Measurements from ENCODE around the gene GGT6.

The GGT6 gene

DNA sequence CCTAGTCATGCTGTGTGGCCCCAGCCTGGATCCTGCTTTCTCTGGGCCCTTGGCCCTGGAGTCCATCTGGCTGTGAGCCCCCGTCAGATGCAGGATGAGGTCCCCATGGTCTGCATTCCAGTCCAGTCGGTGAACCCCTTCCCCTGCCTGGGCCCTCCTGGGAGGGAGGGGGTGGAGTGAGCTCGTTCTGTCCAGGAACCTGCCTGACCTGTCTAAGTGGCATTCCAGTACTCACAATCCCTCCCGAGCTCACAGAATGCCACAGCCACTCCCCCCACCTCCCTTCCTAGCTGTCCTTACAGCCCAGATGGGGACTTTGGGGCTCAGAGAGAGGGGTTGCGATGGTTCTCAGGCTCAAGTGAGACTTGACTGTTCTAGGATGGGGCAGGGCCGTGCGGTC lies 46.2 kb downstream of the GGT6 start:
- Mint-ChIP-seq H3K27ac (ENCODE audit: low read depth) (no peak overlapping the region), H3K4me3 (no peak overlapping the region), H3K27me3 (no peaks in the 10 kb centered on the region), H3K36me3 (ENCODE audit: insufficient read depth) (no peaks in the 10 kb centered on the region), H3K4me1 (peaks cover 8% of the 10 kb centered on the region), H3K9me3 (no peaks in the 10 kb centered on the region)
- DNase-seq (ENCODE audit: low spot score in 2 of 2) (no peak), ATAC-seq (replicated peaks; ENCODE audit: extremely low read depth, poor library complexity, severe bottlenecking) (no peak)

DNA sequence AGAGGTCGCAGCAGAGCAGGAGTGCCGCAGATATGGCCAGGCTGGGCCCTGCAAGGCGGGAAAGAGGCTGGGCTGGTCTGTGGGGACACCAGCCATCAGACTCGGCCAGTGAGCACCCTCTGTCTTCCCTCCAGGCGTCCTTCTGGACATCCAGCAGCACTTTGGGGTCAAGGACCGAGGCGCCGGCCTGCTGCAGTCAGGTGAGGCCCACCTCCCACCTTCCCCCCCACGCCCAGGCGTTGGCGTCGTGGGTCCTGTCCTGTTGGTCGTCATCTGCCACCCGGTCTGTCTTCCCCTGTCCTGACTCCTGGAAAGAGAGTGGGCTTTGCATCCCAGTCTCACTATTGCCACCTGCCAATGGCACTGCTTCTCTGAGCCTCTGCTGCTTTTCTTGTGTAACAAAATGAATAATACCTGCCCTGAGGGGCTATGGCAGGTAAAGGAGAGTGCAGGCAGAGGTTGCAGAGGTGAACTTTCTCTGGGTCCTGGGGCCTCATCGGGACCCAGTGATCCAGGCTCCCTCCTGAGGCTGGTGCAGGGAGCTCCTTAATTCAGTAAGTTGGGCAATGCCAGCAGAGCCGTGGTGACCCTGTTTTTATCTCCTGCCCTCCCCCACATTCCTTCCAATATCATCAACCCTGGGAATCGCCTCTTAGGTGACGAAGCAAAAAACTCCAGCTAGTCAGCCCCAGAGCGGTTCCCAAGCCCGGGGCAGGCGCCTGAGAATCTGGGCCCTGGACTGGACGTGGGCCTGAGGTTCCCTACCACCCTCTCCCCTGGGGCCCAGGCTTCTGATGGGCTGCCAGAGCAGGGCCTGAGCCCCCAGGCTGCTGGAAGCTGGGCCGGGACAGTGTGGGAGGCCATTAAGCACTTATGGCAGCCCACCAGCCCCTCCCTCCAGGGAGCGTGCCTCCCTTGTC lies 47.0 kb downstream of the GGT6 start:
- DNase-seq (ENCODE audit: low spot score in 2 of 2) (no peak), ATAC-seq (replicated peaks; ENCODE audit: extremely low read depth, poor library complexity, severe bottlenecking) (no peak)
- no peaks in the 10 kb centered on the region for H3K36me3 Mint-ChIP-seq (ENCODE audit: insufficient read depth)
- H3K27ac Mint-ChIP-seq (ENCODE audit: low read depth), result peak overlapping the region; percentile 35
- H3K4me3 Mint-ChIP-seq, result no peak overlapping the region
- H3K27me3 Mint-ChIP-seq, result no peaks in the 10 kb centered on the region
- H3K4me1 Mint-ChIP-seq, result peaks cover 16% of the 10 kb centered on the region
- no peaks in the 10 kb centered on the region for H3K9me3 Mint-ChIP-seq

DNA sequence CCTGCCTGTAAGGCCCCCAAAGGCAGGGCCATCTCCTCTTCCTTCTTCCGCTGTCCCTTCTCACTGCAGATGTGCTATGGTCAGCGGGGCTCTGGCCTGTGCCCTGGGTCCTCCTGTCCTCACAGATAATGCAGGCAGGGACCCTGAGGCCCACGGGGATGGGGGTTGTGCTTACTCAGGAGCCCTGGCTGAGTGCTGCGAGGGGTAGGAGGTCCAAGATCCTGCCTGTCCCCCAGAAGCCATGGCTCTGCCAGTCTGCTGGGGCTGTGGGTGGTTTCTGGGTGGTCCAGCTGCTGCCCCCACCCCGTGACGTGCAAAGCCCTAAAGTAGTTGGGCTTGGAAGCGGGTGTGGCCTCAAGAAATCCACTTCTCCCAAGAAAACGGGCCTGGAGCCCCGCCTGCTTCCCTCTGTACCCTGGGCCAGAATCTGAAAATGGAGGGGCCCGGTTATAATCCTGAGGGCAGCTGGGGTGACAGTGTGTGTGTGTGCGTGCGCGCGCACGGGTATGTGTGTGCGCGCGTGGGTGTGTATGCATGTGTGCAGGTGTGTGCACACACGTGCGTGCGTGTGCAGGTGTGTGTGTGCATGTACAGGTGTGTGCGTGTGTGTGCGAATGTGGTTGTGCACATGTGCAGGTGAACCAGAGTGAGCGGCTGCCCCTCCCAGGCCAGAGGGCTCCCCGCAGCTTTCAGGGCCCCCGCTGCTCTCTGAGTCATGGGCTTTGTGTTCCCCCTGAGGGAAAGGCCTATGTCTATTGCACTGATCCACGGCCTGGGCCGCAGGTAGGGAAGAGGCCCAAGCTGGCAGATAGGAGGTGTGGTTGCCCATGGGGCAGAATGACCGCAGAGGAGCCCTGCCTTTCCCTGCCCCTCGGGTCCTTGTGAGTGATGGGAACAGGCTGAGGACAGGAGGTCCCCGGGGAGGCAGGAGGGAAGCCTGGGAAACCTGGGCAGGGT lies 47.9 kb downstream of the GGT6 start:
- no peak overlapping the region for H3K4me3 Mint-ChIP-seq
- no peaks in the 10 kb centered on the region for H3K9me3 Mint-ChIP-seq
- peaks cover 19% of the 10 kb centered on the region for H3K4me1 Mint-ChIP-seq
- H3K27me3 Mint-ChIP-seq, result no peaks in the 10 kb centered on the region
- H3K27ac Mint-ChIP-seq (ENCODE audit: low read depth), result peak overlapping the region; percentile 35
- H3K36me3 Mint-ChIP-seq (ENCODE audit: insufficient read depth), result no peaks in the 10 kb centered on the region
- DNase-seq (ENCODE audit: low spot score in 2 of 2) (no peak), ATAC-seq (replicated peaks; ENCODE audit: extremely low read depth, poor library complexity, severe bottlenecking) (no peak)

DNA sequence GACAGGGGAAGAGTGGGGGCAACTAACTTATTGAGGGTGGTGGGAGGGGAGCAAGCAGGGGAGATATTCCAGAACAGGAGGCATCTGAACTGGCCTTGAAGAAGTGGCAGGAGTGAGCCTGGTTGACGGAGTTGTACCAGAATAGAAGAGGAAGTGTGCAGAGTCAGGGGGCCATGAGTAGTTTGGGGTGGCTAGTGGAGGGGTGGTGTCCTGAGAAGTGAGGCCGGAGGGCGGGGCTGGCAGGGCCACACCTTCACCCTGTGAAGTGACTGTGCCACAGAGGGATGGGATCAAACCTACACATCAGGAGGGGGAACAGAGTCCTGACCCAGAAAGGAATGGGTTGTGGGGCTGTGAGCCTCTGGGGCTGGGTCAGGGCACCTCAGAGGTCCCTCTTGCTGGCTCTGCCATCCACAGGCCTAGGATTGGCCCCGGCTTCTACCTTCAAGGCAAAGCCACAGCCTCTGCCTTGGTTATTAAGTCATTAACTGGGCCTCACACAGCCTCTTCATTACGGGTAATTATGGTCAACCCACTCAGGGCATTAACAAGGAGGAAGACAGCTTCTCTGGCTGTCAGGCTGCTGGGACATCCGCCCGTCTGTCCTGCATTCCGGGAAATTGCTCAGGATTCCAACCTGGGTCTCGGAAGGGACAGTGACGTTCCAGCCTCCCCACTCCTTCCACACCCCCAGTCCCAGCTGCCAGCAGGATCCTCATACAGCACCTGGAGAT lies 49.0 kb downstream of the GGT6 start:
- no peak for DNase-seq (ENCODE audit: low spot score in 2 of 2)
- H3K36me3 Mint-ChIP-seq (ENCODE audit: insufficient read depth), result no peaks in the 10 kb centered on the region
- no peak overlapping the region for H3K27ac Mint-ChIP-seq (ENCODE audit: low read depth)
- H3K4me1 Mint-ChIP-seq, result peaks cover 19% of the 10 kb centered on the region
- H3K27me3 Mint-ChIP-seq, result no peaks in the 10 kb centered on the region
- H3K4me3 Mint-ChIP-seq, result no peak overlapping the region
- no peaks in the 10 kb centered on the region for H3K9me3 Mint-ChIP-seq
- no peak for ATAC-seq (replicated peaks; ENCODE audit: extremely low read depth, poor library complexity, severe bottlenecking)

DNA sequence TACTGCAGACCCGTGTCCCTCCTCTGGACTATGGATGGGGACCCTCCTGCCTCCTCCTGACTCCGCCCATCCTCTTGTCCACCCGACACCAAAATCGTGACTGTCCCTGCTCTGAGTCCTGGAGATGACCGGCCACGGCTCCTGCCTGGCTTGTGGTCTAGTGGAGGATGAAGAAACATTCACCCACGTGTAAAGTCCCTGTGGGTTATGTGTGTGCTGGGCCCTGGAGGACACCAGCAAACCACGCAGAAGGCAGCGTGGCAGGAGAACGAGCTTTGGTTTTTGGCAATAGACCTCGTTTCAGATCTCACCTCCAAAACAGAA lies 49.8 kb downstream of the GGT6 start:
- Mint-ChIP-seq H3K4me1 (peaks cover 19% of the 10 kb centered on the region), H3K27me3 (no peaks in the 10 kb centered on the region), H3K9me3 (no peaks in the 10 kb centered on the region), H3K36me3 (ENCODE audit: insufficient read depth) (no peaks in the 10 kb centered on the region), H3K27ac (ENCODE audit: low read depth) (no peak overlapping the region), H3K4me3 (no peak overlapping the region)
- ATAC-seq (replicated peaks; ENCODE audit: extremely low read depth, poor library complexity, severe bottlenecking) (no peak), DNase-seq (ENCODE audit: low spot score in 2 of 2) (no peak)

DNA sequence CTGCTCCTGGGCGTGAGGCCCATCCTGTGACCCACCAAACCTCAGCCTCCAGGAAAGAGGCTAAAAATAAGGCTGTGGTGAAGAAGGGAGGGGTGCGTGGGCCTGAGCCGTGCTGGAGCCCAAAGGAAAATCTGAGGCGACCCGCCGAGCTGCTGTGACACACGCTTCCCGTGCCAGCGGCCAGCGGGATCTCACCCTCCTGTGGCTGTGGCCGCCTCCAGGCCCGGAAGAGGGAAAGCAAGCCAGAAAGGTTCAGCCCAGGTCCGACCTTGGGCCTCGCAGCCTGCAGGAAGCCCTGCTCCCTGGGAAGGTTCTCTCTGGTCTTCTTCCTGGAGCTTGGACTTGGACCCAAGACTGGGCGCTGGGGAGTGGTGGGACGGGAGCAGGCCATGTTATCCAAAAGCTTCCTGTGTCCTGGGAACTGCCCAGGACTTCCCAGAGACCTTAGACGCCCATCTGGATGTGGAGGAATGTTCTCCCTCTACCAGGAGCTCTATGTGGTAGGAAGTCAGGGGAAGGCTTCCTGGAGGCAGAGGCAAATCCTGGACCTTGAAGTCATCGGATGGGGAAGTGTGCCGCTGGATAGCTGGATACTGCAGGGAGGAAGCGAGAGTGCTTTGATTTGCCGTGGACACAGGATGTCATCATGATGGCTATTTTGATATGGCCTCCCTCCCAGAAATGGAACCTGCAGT lies 50.3 kb downstream of the GGT6 start:
- Mint-ChIP-seq H3K36me3 (ENCODE audit: insufficient read depth) (no peaks in the 10 kb centered on the region), H3K27me3 (peaks cover 5% of the 10 kb centered on the region), H3K4me1 (peaks cover 21% of the 10 kb centered on the region), H3K27ac (ENCODE audit: low read depth) (no peak overlapping the region), H3K4me3 (no peak overlapping the region), H3K9me3 (no peaks in the 10 kb centered on the region)
- ATAC-seq (replicated peaks; ENCODE audit: extremely low read depth, poor library complexity, severe bottlenecking) (no peak), DNase-seq (ENCODE audit: low spot score in 2 of 2) (no peak)

DNA sequence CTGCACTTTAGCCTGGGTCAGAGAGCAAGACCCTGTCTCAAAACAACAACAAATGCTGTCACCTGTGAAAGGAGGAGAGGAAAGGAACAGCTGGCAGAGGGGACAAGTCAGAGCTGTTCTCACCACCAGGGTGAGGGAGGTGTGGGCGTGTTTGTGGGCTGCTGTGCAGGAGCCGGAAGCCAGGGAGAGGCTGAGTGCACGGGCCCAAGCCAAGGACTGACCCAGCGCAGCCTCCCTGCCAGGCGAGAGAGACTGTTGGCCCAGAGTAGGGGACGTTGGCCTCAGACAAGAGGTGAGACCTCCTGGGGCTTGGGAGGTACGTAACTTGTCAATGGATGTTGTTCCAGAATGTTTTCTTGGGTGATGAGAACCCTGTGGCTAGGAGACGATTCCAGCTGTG lies 51.0 kb downstream of the GGT6 start:
- H3K27me3 Mint-ChIP-seq, result peaks cover 10% of the 10 kb centered on the region
- H3K4me3 Mint-ChIP-seq, result peak overlapping the region; percentile 52
- no peaks in the 10 kb centered on the region for H3K9me3 Mint-ChIP-seq
- peak overlapping the region; percentile 93 for H3K27ac Mint-ChIP-seq (ENCODE audit: low read depth)
- ATAC-seq (replicated peaks; ENCODE audit: extremely low read depth, poor library complexity, severe bottlenecking) (peak; percentile 49), DNase-seq (ENCODE audit: low spot score in 2 of 2) (peak in 1 of 2 donors; percentile 26)
- H3K36me3 Mint-ChIP-seq (ENCODE audit: insufficient read depth), result no peaks in the 10 kb centered on the region
- H3K4me1 Mint-ChIP-seq, result peaks cover 28% of the 10 kb centered on the region

DNA sequence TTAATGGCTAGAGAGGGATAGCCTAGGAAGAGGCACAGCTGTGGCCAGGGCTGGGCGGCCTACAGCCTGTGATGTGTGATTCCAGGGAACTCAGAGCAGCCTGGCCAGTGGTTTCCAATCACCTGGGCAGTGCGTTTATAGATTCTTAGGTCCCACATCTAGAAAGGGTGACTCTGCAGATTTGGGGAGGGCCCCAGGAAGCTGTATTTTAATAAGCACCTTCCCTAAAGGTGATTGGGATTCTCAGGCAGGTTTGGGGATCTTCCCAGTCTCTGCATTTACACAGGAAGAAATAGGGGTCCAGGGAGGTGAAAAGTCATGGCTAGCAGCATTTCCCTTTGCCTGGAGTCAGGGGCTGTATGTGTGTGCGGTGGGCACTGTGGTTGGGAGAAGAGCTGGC lies 52.2 kb downstream of the GGT6 start:
- Mint-ChIP-seq H3K4me3 (no peak overlapping the region), H3K36me3 (ENCODE audit: insufficient read depth) (no peaks in the 10 kb centered on the region), H3K9me3 (no peaks in the 10 kb centered on the region), H3K4me1 (peaks cover 36% of the 10 kb centered on the region), H3K27me3 (peaks cover 10% of the 10 kb centered on the region), H3K27ac (ENCODE audit: low read depth) (peak overlapping the region; percentile 93)
- no peak for DNase-seq (ENCODE audit: low spot score in 2 of 2)
- no peak for ATAC-seq (replicated peaks; ENCODE audit: extremely low read depth, poor library complexity, severe bottlenecking)

DNA sequence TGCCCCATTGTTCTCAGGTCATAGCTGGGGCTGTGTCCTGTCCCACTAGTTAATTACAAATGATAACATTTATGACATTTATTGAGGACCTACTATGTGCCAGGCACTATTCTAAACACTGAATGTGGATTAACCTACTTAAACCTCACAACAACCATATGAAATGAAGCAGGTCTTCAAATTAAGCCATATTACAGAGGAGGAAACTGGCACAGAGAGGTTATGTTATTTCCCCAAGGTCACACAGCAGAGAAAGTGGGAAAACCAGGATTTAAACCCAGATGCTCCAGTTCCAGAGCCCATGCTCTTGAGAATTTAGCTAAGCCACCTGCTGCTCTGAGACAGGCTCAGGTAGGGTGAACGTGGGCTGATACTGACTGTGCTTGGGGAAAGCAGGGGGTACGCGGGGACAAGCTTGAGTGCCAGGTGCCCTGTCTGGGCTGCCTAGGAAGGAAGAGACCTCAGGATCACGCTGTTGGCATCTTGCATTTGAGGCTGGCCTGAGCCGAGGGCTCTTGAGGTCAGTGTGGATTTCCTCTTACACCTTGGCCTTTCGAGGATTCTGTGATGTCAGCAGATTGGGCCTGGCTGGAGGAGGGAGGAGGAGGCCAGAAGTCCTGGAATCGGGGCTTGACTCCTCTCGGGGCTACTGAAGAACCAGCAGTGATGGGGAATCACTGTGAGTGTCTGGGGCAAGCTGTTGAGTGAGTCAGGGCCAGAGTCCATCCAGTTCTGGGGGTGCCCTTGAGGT lies 52.8 kb downstream of the GGT6 start:
- no peak for ATAC-seq (replicated peaks; ENCODE audit: extremely low read depth, poor library complexity, severe bottlenecking)
- H3K9me3 Mint-ChIP-seq, result no peaks in the 10 kb centered on the region
- peaks cover 36% of the 10 kb centered on the region for H3K4me1 Mint-ChIP-seq
- no peaks in the 10 kb centered on the region for H3K36me3 Mint-ChIP-seq (ENCODE audit: insufficient read depth)
- no peak overlapping the region for H3K27ac Mint-ChIP-seq (ENCODE audit: low read depth)
- DNase-seq (ENCODE audit: low spot score in 2 of 2), result no peak
- H3K27me3 Mint-ChIP-seq, result peaks cover 16% of the 10 kb centered on the region
- H3K4me3 Mint-ChIP-seq, result no peak overlapping the region
